D341Med (cell line): ENCODE results near the gene IMP3.
"Not testable (repeated sequence)": the region's sequence is repeated elsewhere in the genome, so short reads cannot be mapped to it uniquely, and the experiment has no call there.

Experiments used
- DNase-seq: peaks from one replicate; pipeline ENCODE4 v3.0.0; 2012; ENCODE audit warnings: low spot score

The IMP3 gene

GRCh38 chr15:75639709-75640482 lies at the start of gene IMP3:
Gene IMP3, minus strand, starts transcription at chr15:75640224. Its CDS starts 56 bp downstream, at chr15:75640168.
- peak; percentile 96 for DNase-seq

- not testable (repeated sequence) for DNase-seq
Measured at GRCh38 chr15:75689429-75689828, 49.4 kb upstream of the IMP3 start.

GRCh38 chr15:75688831-75689230 lies 48.8 kb upstream of the IMP3 start:
- DNase-seq: no peak

GRCh38 chr15:75688278-75688557 lies 48.2 kb upstream of the IMP3 start:
- no peak for DNase-seq

GRCh38 chr15:75687486-75688277 lies 47.7 kb upstream of the IMP3 start:
- DNase-seq: no peak

- peak; percentile 80 for DNase-seq
Measured at GRCh38 chr15:75686212-75686642, 46.2 kb upstream of the IMP3 start.

- DNase-seq: no peak
Measured at GRCh38 chr15:75685195-75685594, 45.2 kb upstream of the IMP3 start.

- no peak for DNase-seq
Measured at GRCh38 chr15:75684648-75685047, 44.6 kb upstream of the IMP3 start.

- peak; percentile 87 for DNase-seq
Measured at GRCh38 chr15:75683646-75684312, 43.8 kb upstream of the IMP3 start.

GRCh38 chr15:75682181-75683135 lies 42.4 kb upstream of the IMP3 start:
- DNase-seq: no peak

- DNase-seq: no peak
Measured at GRCh38 chr15:75680007-75680789, 40.2 kb upstream of the IMP3 start.

- not testable (repeated sequence) for DNase-seq
Measured at GRCh38 chr15:75678324-75678690, 38.3 kb upstream of the IMP3 start.

- DNase-seq: no peak
Measured at GRCh38 chr15:75677465-75678323, 37.7 kb upstream of the IMP3 start.

- no peak for DNase-seq
Measured at GRCh38 chr15:75676688-75677464, 36.9 kb upstream of the IMP3 start.

- no peak for DNase-seq
Measured at GRCh38 chr15:75675579-75676404, 35.8 kb upstream of the IMP3 start.

- no peak for DNase-seq
Measured at GRCh38 chr15:75674366-75674765, 34.3 kb upstream of the IMP3 start.

GRCh38 chr15:75673426-75674235 lies 33.6 kb upstream of the IMP3 start:
- DNase-seq: no peak
